Measurements from ENCODE around the gene DSCAM. TPM values are rescaled to one million over a fixed set of nuclear protein-coding genes. Genes with fewer than 3 reads are reported as not detected.
A peak's percentile ranks its signal among the peaks of the same experiment; 100 is the strongest.

DSCAM gene
- total RNA-seq, 4 donors from 2014 or later, result under 0.01 to 0.44 TPM; not detected in 2

DNA sequence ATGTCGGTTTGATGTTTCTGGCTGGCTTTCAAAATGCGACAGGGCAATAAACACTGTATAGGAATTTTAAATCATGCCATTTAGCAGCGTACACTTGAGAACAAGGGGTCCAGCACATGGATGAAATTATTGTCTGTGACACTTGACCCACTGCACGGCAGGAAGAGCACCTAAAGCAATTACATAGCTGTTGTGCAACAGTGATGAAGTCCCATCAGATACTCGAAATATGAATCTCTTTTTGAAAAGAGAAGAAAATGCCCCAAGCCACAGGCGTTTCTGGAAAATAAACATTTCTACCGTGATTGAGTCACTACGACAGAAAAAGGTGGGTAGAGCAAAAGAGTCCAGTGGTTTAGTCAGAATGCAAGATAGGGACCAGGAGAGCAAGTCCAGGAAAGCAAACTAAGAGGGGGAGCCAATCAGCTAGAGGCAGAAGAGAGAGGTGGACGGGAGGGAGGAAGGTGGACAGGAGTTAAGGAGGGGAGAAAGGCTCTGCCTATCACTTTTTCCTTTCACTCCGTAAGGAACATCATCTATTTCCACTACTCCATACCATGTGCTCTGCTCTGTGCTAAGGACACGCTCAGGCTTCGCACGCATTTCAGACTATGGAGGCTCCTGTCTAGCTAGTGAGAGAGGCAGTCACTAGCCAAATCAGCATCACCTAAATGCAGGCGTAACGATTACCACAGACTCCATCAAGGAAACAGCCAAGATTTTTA, 6.4 kb downstream of the DSCAM start:
- no peaks in the 10 kb centered on the region for H3K36me3 ChIP-seq
- TF ChIP-seq POLR2A (IDR thresholded peaks at IDR 0.05) (no peak), CTCF (IDR thresholded peaks at IDR 0.05) (no peak), EP300 (IDR thresholded peaks at IDR 0.05) (no peak)
- WGBS, 2 donors, result 57 to 60% methylated on average over 15 of the region's 15 CpGs
- no peak overlapping the region for H3K27ac ChIP-seq
- peaks cover 0 to 6% (median 0%) of the 10 kb centered on the region in 4 donors for H3K4me1 ChIP-seq
- H3K9me3 ChIP-seq, result no peaks in the 10 kb centered on the region
- no peak overlapping the region for H3K4me3 ChIP-seq
- no peak for DNase-seq (ENCODE audit: low spot score in 2 of 2)
- peaks cover 0 to 18% of the 10 kb centered on the region in 2 donors for H3K27me3 ChIP-seq

DNA sequence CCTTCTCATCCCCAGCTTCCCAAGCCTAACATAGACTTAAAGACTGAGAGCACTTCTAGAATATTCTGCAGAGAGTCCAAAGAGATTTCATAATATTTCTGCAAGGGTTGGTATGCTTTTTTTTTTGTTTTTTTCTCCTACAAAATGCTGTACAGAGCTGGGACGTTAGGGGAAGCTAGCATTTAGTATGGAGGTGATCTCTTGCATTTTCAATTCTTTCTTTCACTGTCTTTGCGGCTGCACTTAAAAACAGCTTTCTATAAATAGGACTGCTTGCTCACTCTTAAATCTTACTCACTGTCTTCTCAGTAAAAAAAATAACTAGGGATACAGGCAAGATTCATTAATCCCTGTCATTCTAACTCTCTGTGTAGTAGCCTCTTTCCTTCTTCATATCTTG, 7.4 kb downstream of the DSCAM start:
- Histone ChIP-seq H3K27me3 (peaks cover 0 to 17% of the 10 kb centered on the region in 2 donors), H3K4me3 (no peak overlapping the region), H3K9me3 (no peaks in the 10 kb centered on the region), H3K4me1 (peaks cover 0 to 6% (median 0%) of the 10 kb centered on the region in 4 donors), H3K27ac (no peak overlapping the region), H3K36me3 (no peaks in the 10 kb centered on the region)
- DNase-seq (ENCODE audit: low spot score in 2 of 2), result no peak
- WGBS, 2 donors, result 44 to 45% methylated on average over 2 of the region's 2 CpGs
- no peak for TF ChIP-seq POLR2A (IDR thresholded peaks at IDR 0.05)
- no peak for TF ChIP-seq CTCF (IDR thresholded peaks at IDR 0.05)
- no peak for TF ChIP-seq EP300 (IDR thresholded peaks at IDR 0.05)

GRCh38 chr21:40837456-40837855, 9.5 kb downstream of the DSCAM start:
- DNase-seq (ENCODE audit: low spot score in 2 of 2), result no peak
- Histone ChIP-seq H3K27me3 (peaks cover 0 to 17% of the 10 kb centered on the region in 2 donors), H3K36me3 (no peaks in the 10 kb centered on the region), H3K9me3 (no peaks in the 10 kb centered on the region), H3K4me3 (no peak overlapping the region), H3K27ac (no peak overlapping the region), H3K4me1 (peaks cover 0 to 6% (median 0%) of the 10 kb centered on the region in 4 donors)
- 65 to 78% methylated on average over 5 of the region's 5 CpGs for WGBS, 2 donors
- TF ChIP-seq CTCF (IDR thresholded peaks at IDR 0.05) (no peak), POLR2A (IDR thresholded peaks at IDR 0.05) (no peak), EP300 (IDR thresholded peaks at IDR 0.05) (no peak)

GRCh38 chr21:40835184-40835694, 11.7 kb downstream of the DSCAM start:
- no peak for TF ChIP-seq POLR2A (IDR thresholded peaks at IDR 0.05)
- TF ChIP-seq EP300 (IDR thresholded peaks at IDR 0.05), result peak in 1 of 2 donors; percentile 68
- no peak overlapping the region for H3K4me3 ChIP-seq
- H3K4me1 ChIP-seq, result no peaks in the 10 kb centered on the region
- peaks cover 0 to 2% of the 10 kb centered on the region in 2 donors for H3K27me3 ChIP-seq
- no peaks in the 10 kb centered on the region for H3K36me3 ChIP-seq
- 54 to 56% methylated on average over 2 of the region's 2 CpGs for WGBS, 2 donors
- no peak overlapping the region for H3K27ac ChIP-seq
- peak in 1 of 2 donors; percentile 7 for DNase-seq (ENCODE audit: low spot score in 2 of 2)
- no peaks in the 10 kb centered on the region for H3K9me3 ChIP-seq

DNA sequence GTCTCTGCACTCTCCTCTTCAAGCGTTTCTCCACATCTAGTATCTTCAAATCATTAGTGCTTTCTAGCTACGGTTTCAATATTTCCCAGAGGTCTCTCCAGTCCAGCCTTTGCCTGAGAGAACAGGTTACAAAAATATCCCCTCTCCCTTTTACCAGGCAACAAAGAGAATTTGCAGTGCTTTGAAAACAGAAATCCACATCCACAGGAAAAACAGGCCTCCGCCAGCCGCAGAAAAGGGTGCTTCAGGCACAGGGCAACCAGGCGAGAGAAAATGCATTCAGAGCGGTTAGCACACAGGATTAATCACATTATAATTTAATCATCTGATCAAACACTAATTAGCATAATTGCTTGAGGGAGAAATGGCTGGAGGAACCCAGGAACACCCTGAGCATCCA, 13.8 kb downstream of the DSCAM start:
- WGBS, 2 donors, result 83 to 84% methylated on average over 6 of the region's 6 CpGs
- Histone ChIP-seq H3K9me3 (peaks cover 0 to 2% (median 0%) of the 10 kb centered on the region in 4 donors), H3K4me1 (no peaks in the 10 kb centered on the region), H3K27ac (no peak overlapping the region), H3K27me3 (no peaks in the 10 kb centered on the region), H3K4me3 (no peak overlapping the region), H3K36me3 (no peaks in the 10 kb centered on the region)
- TF ChIP-seq CTCF (IDR thresholded peaks at IDR 0.05), result no peak
- TF ChIP-seq EP300 (IDR thresholded peaks at IDR 0.05), result no peak
- TF ChIP-seq POLR2A (IDR thresholded peaks at IDR 0.05), result no peak
- no peak for DNase-seq (ENCODE audit: low spot score in 2 of 2)
